Measurements from ENCODE around the gene FREM2.

GRCh38 chr13:38766799-38767198, 79.9 kb downstream of the FREM2 start:
- TF ChIP-seq ZNF2 (tag by site-specific recombination; IDR thresholded peaks at IDR 0.05) (no peak), ZNF146 (tag by site-specific recombination; IDR thresholded peaks at IDR 0.05) (no peak), ZNF555 (tag by site-specific recombination; conservative IDR thresholded peaks at IDR 0.05) (no peak), ZNF558 (tag by site-specific recombination; IDR thresholded peaks at IDR 0.05) (no peak), ZBTB17 (tag by site-specific recombination; IDR thresholded peaks at IDR 0.05) (no peak)
